Endothelial cell of hepatic sinusoid (primary cell): ENCODE results near the gene GTF3C5.

Experiments
- in situ Hi-C: cut with HindIII; loops from 2 replicates; pipeline ENCODE4 v1.10.0; 2017; ENCODE audit warnings: low sequenced_read_pairs

Gene GTF3C5

GRCh38 chr9:133104718-133105460, 74.1 kb downstream of the GTF3C5 start:
- in situ Hi-C loops: no loop called here

GRCh38 chr9:133105461-133105770, 74.6 kb downstream of the GTF3C5 start:
- in situ Hi-C loops: no loop called here

DNA sequence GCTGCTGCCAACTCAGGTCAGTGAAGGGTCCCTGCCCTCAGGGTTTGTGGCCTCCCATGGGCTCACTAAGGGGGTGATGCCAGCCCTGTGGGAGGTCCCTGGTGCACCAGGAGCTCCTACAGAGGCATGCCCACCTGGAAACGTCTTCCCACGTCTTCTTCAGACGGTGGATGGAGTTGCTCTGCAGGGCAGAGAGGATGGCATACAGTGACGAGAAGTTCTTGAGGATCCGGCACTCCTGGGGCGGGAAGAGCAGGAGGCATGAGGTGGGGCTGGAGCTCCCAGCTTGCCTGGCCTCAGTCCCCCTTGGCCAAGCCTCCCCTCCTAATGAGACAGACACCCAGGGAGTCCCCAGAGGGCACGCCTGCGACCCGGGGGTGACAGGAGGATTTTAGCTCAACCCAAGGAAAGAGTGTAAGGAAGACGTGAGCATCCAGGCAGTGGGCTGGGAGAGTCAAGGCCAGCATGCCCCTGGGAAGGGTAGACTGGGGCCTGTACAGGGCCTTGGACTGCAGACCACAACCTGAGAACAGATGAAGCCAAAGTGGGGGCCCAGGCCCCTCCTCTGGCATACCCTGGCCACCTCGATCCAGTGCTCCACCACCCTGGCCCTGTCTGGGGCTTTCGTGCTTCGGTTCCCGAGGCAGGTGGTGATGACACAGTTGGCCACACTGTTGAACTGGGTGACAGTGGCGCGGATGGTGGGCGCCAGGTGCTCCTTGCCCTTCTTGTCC, 75.9 kb downstream of the GTF3C5 start:
- in situ Hi-C loops: no loop called here

DNA sequence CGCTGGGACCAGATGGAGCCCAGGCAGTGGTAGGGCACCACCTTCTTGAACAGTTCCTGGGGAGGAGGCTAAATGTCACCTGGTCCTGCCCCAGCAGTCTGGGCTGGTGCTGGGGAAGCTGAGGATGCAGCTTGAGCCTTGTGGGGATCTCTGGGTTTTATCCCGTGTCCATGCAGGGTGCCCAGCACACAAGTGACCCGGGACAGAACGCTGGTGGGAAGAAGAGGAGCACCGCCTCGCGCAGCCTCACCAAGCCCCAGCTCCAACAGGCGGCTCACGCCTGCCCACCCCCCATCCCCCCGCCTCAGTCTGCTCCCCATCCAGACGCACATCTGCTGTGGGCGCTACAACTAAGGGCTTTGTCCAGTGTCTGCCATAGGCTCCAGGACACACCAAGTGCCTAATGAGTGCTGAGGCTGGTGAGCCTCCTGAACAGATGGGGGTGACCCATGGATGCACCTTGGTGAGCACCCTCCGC, 76.5 kb downstream of the GTF3C5 start:
- in situ Hi-C loops: no loop called here
